GM19328 (cell line): ENCODE measurements around the gene ANK3.

Experiments
- ATAC-seq: cut with Tn5 transposase; IDR thresholded peaks from one replicate; pipeline ENCODE4 v1.9.1; 2021; ENCODE audit warnings: mild to moderate bottlenecking, moderate library complexity; ENCODE audit not compliant: unreplicated experiment

ANK3 gene

DNA sequence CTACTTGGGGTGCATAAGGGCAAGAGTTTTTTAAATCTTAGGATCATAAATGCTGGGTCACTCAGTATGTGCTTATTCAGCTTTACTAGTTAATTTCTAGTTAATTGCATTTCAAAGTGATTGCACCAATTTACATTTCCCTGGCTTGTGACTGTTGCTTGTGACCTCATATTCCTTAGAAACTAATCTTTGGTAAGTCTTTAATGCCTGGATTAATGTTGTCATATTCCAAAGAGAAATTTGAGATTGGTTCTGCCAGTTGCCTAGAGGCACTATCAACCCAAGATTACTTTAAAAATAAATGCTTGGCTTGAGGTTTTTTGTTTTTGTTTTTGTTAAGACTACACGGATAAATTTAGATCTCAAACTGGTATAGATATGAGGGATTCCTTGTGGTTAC, 103.1 kb downstream of the ANK3 start:
- ATAC-seq, result no peak

DNA sequence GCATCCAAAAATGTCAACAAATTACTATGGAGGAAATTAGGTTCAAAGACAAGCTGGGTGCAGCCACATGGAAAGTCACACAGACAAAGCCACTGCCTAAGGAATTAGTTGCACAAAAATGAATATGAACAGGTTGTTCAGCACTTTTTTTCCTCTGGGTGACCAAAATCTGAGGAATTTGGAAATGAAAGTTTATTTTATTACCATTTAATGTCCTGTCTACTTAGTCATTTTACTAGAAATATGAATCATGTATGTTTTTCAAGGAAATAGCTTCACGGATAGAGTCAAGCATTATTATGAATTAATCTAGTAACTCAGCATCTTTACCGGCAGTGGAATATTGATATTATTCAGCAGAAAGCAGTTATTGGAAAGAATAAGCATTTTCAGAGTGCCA, 106.3 kb downstream of the ANK3 start:
- ATAC-seq, result no peak

DNA sequence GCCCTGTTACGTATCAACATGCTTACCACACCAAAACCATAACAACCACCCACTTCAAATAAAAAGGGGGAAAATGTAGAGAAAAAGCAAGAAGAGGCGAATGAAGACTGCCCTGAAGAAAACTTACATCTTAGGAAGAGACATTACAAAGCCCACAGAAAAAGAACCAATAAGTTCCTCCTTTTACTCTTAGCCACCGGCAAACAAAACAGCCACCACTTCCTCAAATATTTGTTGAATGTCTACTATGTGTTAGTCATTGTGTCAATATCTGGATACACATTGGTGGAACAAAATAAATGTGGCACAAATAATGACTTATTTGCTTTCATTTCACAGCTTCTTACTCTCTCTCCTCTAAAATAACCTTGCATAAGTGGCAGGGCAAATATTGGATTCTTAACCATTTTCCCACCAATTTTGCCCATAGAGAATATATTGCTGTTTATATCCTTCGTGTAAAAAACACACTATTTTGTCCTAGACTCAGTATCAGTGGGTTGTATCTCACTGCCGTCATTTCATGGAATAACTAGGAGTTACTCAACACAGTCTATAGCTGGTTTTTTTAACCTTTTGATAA, 106.8 kb downstream of the ANK3 start:
- ATAC-seq, result no peak

DNA sequence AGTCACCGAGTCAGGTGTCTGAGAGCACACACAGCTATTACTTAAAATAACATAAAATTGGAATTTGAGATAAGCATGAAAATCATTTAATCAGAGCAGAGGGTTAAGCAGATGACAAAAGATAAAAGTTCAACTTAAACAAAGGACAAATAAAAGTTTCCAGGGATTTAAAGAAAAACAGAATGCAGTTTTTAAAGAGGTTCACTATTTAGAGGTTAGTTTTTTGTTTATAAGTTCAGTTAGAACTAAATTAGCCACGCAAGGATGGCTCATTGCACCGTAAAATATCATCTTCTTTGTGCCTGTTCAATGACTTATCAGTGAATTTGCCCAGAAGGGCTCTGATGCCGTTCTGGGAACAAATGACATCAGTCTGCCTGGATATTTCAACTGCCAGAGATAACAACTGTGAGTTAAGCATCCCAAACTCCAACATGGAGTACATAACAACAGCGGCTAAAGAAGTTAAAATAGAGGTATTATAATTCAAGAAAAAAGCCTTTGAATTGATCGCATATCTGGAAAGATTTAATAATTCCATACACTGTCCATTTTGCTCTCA, 107.8 kb downstream of the ANK3 start:
- no peak for ATAC-seq

DNA sequence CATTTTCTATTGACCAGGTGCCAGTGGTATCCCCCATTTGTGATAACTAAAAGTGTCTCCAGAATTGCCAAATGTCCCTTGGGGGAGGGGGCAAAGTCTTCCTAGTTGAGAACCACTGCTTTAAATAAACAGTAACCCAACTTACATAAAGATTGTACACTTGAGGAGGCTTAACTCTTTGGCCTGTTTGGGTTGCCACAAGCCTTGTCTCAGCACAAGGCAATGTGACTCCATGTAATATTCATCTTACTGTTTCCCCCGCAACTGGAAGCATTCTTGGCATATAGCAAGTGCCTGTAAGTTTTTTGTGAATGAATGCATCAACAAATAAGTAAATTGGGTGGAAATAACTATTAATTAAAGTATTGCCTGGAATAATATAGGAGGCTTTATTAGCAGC, 108.3 kb downstream of the ANK3 start:
- ATAC-seq, result no peak

DNA sequence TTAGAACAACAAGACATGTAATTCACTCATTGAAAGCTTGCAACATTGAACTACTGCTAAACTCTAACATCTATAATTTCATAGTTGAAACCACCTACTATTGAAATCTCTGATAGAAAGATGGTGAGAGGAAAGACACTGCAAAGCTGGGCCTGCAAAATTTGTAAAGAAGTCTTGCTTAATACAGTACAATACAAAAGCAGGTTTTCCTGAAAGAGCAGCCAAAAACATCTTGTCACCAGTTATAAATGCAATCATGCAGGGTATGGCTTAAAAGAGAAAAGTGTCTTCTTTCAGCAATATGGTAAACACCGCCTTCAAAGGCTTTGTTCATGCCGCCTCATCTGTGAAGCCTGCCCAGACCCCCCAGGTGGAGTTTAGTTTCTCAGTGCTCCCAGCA, 109.2 kb downstream of the ANK3 start:
- ATAC-seq, result no peak

DNA sequence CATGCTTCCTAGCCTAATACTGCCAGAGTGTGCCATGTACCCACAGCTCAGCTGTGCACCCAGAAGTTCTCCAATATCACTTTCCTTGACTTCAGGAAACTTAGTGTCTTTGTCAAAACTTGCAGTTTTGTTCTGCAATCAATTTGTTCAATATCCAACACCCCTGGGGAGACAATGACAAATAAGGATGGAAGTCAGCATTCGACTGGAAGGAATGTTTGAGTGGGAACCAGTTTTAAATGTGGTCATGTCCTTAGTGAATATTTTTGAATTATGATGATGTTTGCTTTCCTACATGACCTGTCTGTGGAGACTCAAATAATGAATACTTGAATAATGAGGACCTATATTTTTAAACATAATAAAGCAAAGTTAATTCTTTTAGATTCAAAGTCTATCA, 112.0 kb downstream of the ANK3 start:
- no peak for ATAC-seq

DNA sequence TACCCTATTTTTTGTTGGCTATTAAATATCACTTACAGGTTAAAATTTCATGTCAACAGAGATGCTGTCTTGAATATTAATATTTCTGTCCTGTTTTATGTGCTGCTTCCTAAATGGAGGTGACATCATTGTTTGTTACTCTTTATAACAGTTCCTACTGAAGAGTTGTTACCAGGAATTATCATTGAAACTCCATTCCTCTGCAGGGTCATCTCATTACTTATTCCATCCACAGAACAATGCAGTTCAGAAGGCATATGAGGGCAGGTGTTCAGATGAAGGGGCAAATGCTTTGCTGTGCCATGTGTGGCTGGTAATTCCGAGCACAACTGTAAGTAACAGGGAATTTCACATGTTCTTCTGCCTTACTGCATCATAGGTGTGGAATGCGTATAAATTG, 113.4 kb downstream of the ANK3 start:
- ATAC-seq, result no peak

DNA sequence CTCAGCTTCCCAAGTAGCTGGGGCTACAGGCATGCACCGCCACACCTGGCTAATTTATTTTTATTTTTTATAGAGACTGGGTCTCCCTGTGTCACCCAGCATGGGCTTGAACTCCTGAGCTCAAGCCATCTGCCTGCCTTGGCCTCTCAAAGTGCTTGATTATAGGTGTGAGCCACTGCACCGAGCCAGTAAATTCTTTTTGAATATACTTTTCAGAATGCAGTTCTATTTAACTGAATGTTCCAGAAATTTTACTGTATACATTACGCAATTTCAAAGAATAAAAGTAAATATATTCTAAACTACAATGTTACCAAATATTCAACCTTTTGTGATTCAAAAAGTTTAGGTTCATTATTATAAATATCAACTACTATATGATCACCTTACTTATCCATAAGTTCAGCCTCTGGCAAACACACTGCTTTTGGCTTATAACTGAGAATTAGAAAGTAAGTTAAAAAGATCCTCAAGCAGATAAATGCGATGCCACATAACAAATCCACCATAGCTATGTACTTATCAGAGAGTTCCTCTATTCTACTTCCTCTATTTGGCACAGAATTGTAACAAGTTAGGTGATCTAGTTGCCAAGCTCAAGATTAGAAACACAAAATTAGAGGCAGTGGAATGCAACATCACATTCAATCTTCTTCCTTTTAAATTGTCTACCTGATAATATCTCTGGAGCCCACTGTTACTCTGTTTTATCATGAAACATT, 118.2 kb downstream of the ANK3 start:
- no peak for ATAC-seq

DNA sequence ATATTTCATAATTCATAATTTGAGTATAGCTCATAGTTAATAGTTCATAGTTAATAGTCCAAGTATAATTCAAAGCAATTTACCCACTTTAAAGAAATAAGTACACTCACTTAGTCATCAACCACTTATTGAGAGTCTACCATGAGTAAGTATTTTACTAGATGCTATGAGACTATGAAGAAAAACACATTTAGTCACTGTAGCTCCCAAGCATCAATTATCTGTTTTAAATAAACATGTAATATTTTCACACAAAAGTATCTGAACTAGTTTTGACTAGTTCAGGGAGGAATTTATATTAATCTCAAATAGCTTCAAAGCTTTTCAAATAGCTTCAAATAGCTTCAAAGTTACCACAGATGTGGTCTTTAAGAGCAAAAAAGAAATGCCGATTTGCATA, 119.2 kb downstream of the ANK3 start:
- ATAC-seq, result no peak

DNA sequence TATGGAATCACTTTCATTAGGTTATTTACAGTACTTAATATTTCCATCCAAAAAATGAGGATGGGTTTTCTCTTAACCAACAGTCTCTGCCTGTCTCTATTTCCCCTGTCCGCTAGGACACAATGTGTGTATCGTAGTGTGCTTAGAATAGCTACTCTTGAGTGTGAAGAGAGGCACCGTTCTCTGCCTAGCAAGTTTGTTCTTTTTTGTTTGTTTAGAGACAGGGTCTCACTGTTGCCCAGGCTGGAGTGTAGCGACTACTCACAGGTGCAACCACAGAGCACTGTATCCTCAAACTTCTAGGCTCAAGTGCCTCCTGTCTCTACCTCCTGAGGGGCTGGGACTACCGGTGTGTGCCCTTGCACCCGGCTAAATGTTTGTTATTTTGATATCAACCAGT, 121.9 kb downstream of the ANK3 start:
- ATAC-seq, result no peak

DNA sequence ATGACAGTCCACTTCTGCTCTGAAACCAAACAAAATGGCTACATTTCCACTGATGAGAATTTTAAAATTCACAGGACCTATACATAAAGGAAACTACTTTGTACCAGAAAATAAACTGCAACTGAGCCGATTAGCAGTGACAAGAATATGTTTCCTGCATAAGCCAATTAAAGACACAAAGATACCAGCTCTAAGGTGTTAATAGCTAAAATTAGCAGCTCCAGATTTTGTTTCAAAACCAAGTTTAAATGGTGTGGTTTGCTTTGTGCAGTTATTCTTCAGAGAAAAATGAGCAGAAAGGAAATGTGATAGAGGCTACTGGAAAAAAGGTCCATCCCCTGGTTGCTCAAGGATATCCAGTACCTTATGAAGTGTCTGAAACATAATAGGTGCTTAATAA, 123.2 kb downstream of the ANK3 start:
- ATAC-seq, result no peak

DNA sequence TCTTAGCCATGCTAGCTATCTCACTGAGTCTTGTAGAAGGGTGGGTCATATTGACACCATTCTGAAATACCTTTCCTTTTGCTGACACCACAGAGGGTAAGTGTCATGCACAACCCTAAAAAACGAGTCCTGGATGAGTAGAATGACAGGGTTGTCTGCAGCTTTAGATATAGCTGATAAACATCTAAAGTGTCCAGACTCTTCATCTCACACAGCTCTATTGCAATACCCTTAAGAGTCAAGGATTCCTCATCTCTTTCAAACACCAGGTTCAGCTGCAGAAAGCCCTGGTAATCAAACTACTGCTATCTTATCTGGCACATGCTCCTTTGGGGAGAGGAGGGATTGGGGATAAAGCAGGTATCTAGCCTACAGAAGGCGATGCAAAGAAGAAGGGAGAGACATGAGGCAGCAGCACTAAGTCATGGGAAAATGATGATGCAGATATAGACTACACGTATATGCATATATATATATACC, 127.0 kb downstream of the ANK3 start:
- ATAC-seq, result no peak

DNA sequence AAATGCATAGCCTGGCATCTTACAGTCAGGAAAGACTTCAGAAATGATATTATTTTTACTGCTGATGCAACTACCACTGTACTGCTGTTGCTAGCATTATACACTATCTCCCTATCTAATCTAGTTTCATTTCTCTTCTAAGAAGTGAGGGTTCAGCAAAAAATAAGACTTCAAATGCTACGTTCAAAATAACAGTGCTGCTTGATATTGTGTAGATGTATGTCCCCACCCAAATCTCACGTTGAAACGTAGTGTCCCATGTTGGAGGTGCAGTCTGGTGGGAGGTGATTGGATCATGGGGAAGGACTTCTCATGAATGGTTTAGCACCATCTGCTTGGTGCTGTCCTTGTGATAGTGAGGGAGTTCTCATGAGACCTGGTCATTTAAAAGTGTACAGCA, 129.4 kb downstream of the ANK3 start:
- no peak for ATAC-seq

DNA sequence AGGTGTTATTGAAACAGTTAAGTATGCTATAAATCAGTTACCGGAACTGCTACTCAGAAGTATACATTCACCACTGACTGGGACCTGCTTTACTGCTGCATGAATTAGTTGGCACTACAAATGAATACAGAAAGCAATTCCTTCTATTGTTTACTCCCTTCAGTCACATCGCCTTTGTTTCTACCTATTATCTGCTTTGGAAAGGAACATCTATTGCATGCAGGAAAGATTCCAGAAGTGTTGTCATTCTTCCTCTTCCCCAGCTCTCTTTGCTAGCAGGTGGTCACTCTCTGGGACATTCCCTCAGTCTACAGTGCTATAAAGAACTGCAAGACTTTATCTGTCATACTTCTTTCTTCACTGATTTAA, 131.3 kb downstream of the ANK3 start:
- no peak for ATAC-seq

DNA sequence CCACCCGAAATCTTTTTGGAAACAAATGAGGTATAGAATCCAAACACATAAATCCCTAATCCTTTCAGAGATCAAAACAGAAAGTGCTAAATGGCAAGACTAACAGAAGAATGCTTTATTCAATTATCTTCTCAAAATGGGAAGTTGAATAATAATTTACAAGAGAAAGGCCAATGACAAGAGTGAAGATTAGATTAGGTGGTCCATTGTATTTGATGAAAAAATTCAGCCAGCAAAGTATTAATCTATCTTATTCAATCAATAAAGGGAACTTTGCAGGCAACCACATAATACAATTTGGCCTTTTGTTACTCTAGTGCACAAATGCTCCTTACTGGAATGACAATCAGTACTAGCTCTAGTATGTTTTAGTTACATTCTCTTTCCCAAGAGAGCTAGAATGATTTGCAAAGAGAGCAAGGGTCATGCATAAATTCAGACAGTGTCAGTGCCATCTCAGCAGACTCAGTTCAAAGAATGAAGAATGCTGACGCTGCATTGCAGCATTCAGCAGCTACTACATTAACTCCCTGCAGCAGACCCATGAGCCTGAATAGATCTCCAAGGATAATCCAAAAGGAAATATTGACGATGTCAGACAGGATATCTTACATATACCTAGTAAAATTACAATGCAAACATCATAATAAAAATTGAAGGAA, 131.8 kb downstream of the ANK3 start:
- no peak for ATAC-seq

DNA sequence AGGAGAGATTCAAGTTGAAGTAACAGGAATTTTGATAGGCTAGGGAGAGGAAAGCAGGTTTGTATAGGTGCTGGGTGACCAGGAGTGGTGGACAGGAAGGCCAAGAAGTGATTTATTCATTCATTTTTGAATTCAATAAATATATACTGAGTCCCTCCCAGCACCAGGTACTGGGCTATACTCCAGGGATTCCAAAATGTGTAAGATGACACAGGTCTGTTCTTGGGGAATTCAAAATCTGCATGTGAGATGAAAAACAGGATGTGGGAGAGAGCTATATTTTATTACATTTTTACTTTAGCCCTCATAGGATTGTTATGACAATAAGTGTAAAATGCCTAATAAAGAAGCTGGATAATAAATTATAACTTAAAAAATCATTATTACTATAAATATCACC, 134.9 kb downstream of the ANK3 start:
- ATAC-seq, result no peak

DNA sequence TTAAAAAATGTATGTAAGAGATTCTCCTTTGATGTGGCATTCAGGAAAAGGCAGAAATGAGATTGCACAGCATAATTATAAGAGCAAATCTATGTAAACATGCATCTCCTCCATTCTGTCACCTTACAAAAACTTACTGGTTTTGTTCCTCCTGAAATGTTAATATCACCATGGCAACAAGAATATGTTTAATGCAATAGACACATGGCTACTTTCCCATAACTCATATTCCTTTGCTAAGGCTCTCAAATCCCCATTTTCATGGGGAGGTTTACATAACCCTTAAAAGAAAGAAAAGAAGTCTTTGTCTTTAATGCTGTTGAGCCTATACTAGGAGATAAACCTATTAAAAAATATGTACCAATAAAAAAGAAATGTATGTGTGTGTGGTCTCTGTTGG, 136.2 kb downstream of the ANK3 start:
- ATAC-seq, result no peak

DNA sequence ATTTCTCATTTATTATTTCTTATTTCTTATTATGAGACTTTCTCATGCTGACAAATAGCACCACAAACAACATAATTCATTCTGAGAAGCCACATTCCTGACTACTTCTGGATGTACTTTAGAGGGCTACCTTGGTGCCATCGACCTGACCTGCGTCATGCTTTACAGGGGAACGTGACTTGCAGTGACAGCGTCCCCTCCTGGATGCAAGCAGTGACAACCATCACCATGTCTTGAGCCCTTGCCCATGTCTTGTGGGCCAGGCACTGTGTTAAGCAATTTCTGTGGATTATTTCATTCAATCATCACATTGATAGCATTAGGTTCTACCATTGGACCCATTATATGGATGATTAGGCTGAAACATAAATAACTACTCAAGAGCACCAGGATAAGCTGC, 137.0 kb downstream of the ANK3 start:
- no peak for ATAC-seq

DNA sequence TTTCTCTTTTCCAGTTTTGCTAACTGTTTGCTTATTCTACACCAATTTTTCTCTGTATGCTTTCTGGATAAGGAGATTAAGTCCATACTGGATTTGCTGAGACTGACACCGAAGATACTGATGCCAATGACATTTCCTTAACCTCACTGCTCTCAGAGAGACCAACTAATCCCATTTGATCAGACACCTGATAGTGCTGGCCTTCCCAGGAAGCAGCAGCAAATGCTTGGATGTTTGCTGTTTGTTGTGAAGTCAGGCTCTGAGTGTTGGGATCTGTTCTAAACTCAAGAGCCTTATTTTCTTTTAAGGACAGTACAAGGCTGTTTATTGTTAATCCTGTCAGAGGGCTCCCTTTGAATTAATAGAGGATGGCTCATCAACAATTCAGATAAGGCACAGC, 143.3 kb downstream of the ANK3 start:
- ATAC-seq, result no peak

DNA sequence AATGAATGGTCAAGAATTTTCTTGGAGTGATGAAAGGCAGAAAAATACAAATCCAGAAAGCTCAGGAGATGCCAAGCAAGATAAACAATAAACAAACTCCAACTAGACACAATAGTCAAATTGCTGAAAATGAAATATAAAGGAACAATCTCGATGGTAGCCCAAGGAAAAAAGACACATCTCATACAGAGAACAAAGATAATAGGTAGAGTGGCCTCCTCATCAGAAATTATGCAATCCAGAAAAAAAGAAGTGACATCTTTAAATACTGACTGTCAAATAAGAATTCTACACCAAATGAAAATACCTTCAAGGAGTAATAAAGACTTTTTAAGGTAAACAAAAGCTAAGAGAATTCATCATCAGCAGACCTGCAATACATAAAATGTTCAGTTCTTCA, 150.4 kb downstream of the ANK3 start:
- no peak for ATAC-seq

DNA sequence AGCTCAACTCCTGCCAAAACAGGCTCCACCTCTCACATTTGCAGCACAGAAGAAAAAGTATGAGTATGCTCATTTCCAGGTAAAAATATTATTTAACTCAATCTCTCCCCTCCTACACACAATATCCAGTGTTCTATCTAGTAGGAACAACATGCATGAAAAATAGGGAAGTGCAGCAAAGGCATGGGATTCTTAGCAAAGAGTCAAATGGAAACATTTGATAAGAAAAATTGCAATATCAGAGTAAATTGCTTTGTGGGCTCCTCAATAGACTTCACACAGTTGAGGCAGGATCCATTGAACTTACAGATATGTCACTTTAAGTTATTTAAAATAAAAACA, 150.9 kb downstream of the ANK3 start:
- no peak for ATAC-seq
